COLO829 (cell line): Measurements from ENCODE around the gene AGO3.
"Not testable (repeated sequence)": the region's sequence is repeated elsewhere in the genome, so short reads cannot be mapped to it uniquely, and the experiment has no call there.

Experiments
- DNase-seq: peaks from one replicate; pipeline ENCODE4 v3.0.0; 2012; ENCODE audit warnings: low spot score

Gene AGO3

DNA sequence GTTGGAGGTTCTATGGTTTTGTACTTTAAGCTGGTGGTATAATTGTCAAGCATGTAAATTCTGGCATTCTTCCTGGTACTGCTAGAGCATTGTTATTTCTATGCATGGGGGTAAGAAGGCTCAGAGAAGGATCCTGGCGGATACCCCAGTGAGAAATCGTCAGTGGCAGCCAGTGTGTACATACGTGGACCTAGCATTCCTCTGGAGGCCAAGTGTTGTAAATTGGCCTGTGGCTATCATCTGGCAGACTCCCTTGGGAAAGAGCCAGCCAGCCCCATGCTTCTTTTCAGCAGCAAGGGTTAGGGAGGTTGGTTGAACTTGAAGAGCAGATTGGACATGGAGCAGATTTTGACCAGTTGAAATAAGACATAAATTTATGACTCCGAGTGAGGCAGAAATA is 5.2 kb upstream of the AGO3 start:
- no peak for DNase-seq

DNA sequence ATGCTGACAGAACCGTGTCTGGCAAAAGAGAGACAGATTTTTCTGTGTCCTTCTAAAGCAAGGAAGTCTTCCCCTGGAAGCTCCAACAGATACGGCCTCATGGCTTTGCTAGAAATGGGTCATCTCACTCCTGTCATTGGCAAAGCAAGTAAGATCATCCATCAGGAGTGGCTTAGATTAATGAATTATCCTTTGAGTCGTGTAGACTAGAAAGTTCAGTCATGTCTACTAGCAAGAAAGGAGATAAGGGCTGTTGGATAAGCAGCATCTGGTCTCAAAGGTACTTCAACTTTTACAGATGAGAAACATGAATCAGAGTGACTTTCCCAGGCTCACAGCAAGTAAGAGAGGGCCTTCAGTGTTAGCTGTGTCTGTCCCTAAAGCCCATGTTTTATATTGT is 3.4 kb upstream of the AGO3 start:
- DNase-seq = no peak

DNA sequence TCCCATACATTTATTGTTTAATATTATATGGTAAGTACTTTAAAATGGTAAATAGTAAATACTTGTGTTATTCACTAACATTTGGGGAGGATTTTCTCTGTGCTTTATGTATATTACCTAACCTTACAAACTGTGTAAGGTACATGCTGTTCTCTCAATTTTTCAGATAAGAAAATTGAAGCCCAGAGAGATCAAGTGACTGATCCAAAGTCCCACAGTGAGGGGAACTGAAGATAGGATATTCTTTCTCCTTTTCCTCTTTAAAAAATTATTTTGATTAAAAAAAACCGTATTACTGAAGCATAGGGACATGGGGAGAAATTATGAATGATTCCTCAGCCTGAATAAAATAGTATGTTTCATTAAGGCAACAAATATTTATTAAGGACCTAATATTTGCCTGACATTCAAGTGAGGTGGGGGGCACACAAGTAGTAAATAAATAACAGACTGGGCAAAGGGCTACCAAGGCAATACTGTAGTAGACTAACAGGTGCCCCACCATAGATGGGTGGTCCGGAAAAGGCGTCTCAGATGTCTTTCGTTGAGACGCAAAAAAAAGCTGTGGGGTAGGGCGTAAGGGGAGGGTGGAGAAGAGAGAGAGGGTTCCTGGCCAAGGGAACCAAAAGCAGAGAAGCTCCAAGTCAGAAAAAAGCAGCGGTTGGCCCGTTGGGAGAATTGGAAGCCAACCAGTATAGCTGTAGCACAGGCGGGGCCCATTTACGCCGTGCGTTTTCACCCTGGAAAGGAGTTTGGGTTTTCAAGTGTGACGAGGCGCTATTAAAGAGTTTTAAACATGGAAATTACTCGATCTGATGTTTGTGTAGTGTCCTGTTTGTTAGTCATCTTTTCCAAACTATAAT is 944 bp upstream of the AGO3 start:
- DNase-seq = no peak

DNA sequence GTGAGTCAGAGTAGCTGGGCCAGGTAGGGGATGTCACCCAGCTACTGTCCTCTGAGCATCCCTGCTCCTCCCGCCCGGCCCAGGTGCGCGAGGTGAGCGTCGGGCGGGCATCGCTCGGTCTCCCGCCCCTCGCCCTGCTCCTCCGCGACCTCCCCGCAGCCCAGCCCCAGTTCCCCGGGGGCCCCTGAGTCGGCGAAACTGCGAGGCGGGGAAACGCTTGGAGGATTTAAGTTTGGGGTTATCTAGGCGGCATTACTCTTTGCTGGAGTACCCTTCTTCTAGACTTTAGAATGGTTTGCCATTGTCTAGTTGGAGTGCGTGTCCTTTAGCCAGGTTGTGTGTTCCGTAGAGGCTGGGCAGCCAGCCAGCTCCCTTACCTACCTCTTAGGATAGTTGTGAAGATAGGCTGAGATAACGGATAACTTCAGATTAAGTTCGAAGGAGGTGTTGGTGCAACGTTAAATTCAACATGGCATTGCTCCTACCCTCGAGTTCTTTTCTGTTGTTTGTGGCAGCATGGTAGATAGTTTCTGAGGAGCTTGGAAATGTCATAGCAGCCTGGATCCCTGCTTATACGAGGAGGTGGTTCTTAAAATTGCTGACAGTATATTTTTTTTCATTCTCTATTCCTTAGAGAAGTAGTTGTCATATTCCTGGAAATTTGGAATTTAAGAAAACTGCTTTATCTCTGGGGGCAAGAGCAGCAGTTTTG is 697 bp downstream of the AGO3 start:
- DNase-seq = no peak

DNA sequence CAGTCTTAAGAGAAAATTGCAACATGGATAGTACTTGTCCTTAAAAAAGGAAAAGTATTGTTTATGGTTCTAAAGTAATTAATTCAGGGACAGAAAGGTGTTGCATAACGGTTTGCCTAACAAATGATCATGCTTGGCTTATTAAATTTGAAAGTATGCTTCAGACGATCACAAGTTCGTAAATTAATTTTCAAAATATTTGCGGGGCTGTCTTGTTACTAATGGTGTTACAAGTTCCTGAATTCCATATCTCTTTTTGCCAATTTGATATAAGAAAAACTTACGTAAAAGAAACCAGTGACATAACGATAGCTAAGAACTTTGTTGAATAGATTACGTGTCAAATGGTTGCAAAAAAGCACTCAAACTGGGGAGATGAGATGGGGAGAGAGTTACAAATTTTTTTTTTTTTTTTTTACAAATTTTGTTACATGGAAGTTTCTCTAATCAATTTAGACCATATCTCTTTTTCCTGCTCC is 1.3 kb downstream of the AGO3 start:
- DNase-seq = no peak

DNA sequence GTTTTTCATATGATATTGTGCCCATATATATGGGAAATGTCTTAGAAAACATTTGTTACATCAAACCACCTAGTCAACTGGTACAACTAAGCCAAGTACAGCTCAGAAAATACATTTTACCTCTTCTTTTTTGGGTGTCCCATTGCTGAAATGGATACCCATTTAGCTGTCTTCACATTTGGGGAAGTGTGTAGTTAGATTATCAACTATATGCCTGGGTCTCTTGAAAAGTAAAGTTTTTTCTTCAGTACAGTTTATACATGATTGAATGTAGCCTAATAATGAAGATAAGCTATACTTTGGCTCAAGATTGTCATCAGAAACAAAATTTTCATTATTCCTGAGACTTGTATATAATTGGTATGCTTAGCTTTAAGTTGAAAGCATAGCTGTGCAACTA is 2.0 kb downstream of the AGO3 start:
- no peak for DNase-seq

DNA sequence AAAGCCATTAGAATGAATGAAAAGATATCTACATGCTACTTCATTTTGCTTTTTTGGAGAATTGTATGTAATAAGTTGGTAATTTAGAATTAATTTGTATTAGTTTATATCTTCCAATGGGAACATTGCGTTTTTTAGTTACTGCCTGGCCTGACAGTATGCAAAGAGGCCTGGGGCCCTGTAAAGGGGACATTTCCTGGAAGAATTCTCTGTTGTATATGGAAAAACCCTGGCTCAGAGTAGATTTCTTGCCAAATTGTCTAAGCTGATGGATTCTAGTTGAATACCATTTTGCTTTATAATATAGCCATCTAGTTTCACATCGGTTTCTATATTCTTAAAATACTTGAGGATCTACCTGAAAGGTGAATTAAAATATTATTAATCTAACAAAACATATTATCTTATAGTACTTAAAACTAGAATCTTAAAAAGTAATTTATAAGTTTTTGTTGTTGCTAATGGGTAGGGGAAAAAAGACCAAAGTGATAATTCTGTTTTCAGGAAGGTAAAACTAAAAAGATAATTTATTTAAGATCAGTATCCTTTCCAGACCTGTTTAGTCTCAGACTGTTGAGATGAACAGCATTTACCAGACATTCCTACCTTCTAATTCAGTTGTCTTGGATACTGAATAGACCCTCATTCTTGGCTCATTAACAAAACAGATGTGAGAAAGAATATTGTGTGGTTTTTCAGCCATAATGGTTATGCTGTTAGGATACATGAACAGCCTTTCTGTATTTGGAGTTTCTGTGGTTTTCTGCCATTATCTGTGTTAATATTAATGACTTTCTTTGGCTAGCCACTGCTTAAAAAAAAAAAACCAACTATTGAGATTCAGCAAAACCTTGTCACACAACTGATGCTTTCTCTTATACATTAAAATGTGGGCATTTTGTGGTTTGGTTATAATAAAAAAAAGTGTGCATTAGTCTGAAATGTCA is 4.8 kb downstream of the AGO3 start:
- DNase-seq = peak; percentile 37

DNA sequence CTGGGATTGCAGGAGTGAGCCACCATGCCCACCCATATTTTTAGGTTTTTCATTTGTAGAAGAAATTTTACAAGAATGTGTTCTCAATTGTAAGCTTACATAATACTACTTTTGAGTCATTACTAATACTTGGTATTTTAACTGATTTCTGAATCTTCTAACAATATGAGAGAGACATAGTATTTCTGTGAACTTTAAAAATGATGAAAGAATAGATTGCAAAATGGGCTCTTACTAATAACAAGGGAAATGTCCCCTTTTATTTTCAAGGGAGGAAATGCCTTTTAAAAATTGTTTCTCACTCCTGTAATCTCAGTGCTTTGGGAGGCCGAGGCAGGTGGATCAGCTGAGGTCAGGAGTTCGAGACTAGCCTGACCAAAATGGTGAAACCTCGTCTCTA is 5.9 kb downstream of the AGO3 start:
- DNase-seq = no peak

DNA sequence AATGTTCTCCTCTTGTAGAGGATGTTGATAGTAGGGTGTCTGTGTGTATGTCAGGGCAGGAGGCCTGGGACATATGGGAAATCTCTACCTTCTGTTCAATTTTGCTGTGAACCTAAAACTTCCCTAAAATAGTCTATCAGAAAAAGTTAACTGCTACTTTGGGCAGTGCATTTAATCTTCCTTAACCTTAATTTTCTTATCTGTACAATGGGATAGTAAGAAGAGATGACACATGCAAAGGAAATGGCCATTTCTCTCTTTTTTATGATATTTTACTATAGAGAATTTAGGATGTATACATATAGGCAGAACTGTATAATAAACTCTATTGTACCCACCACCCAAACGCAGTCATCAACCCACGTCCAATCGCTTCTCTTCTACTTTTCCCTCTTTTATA is 8.6 kb downstream of the AGO3 start:
- DNase-seq = no peak

DNA sequence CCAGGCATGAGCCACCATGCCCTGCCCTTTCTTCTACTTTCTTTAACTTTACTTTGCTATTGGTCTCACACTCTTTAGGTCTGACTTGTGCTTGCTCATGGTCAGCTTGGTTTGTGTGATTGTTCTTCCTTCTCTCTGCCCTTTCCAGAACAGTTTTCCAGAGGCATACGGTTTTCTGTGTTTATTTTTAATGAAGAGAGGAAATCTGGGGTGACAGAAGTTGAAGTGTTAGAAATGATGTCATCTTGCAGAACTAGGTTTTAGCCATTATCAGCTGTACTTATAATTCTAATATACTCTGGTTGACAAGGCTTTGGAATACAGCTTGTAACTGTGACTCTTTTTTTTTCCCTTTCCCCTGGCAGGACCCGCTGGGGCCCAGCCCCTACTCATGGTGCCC is 14.4 kb downstream of the AGO3 start:
- DNase-seq = no peak

DNA sequence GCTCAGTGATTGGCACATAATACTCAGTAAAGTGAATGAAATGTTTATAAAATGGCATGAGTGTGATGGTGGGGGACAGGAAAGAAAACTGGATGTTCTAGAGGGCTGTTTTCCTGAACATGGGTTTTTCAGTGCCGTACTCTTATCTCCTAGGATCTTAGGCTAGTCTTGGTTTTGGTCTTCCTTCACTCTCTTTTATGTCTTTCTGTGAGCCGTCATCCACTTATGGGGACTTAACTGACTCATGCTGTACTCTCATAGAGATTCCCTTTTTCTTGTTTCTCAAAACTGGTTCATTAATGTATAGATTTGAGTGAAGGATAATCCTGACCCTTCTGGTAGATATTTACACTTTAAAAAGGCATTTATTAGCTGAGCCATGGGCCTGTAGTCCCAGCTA is 16.6 kb downstream of the AGO3 start:
- no peak for DNase-seq

DNA sequence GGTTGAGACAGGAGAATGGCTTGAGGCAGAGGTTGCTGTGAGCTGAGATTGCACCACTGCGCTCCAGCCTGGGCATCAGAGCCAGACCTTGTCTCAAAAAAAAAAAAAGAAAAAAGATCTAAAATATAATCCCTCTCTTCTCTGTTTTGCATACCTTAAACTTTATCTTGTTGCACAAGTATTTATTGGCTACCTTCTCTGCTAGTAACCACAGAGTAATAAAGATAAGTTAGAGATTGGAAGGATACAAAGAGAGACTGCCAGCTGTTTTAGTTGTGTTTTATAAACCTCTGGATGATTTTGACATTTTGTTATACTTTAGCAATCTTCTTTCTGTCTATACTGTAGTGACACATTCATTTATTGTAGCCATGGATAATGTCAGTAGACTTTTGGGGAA is 27.7 kb downstream of the AGO3 start:
- DNase-seq = no peak

DNA sequence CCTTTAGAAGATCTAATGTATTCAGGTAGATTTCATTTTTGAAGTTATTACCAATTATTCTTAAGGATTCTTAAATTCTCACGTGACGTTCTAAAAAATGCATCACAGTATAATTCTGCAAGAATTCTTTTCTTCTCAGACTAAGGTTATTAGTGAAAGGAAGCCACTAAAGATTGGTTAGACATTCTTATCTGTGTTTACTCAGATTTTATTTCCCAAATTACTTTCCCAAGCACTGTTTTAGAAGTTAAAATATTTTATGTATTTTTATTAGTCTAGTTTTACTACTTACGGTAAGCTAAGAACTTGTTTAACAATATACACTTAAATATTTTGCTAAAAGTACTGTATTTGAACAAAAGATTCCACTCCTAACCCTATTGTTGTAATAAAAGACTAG is 28.4 kb downstream of the AGO3 start:
- no peak for DNase-seq

DNA sequence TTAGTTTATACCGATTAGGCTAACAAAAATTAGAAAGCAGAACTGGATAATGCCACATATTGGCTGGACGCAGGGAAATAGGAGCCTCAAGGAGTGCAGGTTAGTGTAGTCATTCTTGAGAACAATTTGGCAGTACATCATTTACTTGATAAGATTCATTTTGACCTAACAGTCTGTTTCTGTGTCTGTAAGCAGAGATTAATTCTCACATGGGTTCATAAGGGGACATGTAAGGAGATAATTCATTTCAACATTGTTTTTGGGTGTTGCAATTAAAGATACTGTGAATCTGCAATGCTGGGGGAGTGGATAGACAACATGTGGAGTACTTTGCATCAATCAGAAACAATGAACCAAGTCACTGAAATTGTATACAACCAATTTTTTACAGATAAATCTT is 32.0 kb downstream of the AGO3 start:
- no peak for DNase-seq

DNA sequence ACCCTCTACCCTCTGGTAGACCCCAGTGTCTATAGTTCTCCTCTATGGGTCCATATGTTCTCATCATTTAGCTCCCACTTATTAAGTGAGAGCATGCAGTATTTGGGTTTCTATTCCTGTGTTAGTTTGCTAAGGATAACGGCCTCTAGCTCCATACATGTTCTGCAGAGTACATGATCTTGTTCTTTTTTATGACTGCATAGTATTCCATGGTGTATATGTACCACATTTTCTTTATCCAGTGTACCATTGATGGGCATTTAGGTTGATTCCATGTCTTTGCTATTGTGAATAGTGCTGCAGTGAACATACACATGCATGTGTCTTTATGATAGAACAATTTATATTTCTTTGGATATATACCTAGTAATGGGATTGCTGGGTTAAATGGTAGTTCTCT is 33.4 kb downstream of the AGO3 start:
- not testable (repeated sequence) for DNase-seq

DNA sequence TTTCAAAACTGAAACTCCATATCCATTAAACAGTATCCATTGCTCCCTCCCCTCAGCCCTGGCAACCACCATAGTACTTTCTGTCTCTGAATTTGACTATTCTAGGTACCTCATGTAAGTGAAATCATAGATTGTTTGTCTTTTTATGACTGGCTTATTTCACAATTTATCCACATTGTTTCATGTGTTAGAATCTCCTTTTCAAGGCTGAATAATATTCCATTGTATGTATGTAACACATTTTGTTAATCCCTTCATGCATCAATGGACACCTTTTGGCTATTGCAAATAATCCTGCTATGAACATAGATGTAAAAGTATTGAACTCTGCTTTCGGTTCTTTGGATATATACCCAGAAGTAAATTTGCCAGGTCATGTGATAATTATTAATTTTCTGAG is 37.5 kb downstream of the AGO3 start:
- no peak for DNase-seq

DNA sequence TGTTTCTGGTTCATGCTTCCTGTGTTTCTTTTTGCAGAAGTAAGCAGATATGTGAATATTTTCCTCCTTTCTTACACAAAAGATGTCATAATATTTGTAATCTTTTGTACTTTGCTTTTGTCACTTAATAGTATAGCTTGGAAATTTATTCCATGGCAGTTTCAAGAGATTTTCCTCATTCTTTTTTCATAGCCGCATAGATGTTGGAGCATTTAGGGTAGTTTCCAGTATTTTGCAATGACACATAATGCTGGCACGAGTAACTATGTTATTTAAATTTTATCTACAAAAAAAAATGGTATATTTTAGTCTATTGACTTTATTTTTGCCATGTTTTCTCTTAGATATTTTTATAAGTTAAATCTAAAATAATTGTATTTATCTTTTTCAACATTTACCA is 40.7 kb downstream of the AGO3 start:
- no peak for DNase-seq

DNA sequence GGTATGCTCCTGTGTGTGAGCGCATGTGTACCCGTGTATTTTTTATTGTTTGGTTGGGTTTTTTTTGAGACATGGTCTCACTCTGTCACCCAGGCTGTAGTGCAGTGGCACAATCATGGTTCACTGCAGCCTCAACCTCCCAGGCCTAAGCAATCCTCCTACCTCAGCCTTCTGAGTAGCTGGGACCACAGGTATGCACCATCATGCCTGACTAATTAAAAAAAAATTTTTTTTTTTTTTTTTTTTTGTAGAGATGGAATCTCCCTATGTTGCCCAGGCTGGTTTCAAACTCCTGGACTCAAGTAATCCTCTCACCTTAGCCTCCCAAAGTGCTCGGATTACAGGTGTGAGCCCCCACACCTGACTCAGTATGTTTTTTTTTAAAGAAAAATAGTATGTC is 41.7 kb downstream of the AGO3 start:
- DNase-seq = not testable (repeated sequence)

DNA sequence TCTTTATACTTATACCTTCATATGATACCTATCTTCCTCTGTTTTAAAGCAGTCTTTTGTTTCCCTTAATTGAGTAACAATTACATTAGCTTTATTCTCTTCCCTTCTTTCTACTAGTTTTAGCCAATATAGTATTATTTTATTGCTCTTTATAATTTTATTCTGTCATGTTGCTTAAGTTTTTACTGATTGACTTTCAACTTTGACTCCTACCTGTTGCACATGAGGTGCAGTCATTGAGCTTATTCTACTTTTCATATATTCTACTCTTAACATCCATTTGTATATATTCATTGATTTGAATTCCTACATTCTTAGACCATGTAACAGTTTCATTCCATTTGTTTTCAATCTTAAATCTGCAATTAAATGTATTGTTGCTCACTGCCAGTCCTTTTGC is 49.2 kb downstream of the AGO3 start:
- DNase-seq = no peak

DNA sequence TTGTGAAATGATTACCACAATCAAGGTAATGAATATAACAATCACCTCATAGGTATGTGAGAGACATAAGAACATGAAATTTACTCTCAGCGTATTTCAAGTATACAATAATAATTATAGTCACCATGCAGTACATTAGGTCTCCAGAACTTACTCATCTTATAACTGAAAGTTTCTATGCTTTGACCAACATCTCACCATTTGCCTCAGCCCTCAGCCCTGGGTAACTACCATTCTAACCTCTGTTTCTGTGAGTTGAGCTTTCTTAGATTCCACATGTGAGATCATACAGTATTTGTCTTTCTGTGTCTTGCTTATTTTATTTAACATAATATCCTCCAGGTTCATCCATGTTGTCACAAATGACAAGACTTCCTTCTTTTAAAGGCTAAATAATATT is 57.3 kb downstream of the AGO3 start:
- DNase-seq = no peak

DNA sequence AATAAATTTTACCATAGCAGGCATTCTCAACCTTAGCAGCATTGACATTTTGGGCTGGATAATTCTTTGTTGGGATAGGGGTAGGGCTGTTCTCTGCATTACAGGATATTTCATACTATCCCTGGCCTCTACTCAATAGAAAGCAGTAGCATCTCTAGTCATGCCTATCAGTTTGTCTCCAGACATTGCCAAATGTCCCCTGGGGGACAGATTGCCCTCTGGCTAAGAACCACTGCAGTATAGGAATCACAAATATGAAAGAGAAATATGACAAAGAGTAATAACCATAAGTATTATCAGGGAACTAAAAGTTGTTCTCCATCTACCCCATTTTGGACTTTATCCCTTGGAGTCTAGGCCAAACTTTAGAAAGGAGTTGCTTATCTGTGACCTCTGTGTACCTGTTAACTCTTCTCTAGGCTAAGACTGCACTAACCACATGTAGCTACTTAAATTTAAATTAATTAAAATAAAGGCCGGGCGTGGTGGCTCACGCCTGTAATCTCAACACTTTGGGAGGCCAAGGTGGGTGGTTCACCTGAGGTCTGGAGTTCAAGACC is 76.1 kb downstream of the AGO3 start:
- no peak for DNase-seq

DNA sequence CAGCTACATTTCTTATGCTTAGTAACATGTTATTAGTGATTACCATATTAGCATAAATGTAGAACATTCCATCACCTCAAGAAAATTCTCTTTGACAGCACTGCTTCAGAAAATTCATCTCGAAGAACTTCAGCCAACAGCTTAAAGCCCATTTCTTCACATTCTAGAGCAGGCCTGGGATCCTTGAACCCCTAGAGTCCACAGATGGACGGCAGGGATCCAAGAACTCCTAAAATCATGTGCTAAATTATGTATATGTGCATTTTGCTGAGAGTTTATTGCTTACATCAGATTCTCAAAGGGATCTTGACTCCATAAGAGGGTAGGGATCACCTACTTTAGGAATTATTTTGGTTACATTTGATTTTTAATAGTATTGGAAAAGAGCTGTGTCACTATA is 76.8 kb downstream of the AGO3 start:
- DNase-seq = no peak
